ENCODE data around the gene MED13L.

MED13L gene

DNA sequence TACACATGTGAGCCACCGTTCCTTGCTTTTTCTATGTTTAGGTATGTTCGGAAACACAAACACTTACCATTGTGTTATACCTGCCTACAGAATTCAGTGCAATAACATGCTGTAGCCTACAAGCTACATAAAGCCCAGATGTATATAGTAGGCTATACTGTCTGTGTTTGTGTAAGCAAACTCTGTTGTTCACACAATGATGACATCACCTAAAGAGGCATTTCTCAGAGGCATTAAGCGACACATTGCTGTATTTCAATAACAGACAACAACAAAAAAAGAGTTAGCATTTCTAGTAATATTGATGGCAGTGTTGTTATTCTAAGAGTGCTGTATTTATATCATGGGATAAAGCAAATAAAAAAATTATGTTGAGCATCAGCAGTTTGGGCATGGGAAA lies 70.2 kb downstream of the MED13L start:
- no peak for DNase-seq

- DNase-seq = no peak
Measured at GRCh38 chr12:116206828-116207227, 70.7 kb downstream of the MED13L start.

DNA sequence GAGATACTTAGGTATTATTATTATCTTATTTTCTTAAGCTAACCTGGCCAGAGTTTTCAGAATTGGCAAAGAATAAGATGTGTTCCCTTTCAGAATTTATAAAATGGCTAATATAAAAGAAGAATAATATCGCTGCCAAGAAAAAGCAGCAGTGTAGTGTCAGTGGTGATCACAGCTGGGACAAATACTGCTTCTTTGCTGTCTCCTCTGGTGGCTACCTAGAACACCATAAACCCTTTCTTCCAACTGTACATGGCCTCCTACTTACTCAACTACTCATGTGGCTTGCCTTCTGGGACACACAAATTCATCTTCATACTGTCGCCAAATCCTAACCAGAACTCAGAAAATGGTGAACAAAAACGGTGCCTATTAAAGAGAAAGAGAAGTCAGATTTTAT lies 72.7 kb downstream of the MED13L start:
- no peak for DNase-seq

DNA sequence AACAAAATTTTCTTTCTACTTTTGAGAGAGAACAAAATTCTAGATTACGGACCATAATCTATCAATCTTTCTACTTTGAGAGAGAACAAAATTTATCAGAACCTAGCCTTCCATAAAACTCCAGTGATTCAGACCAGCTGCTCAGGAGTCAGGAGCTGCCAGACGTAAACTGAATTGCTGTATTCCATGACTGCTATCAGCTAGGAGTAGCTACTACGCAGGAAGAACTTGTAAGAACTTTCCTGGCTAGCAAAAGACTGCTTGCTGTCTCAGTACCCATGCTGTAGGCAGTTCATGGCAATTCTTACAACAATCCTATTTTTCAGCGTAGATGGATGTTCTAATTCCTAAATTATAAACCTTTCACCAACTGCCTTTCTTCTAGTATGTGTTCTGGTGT lies 73.3 kb downstream of the MED13L start:
- DNase-seq = no peak

DNA sequence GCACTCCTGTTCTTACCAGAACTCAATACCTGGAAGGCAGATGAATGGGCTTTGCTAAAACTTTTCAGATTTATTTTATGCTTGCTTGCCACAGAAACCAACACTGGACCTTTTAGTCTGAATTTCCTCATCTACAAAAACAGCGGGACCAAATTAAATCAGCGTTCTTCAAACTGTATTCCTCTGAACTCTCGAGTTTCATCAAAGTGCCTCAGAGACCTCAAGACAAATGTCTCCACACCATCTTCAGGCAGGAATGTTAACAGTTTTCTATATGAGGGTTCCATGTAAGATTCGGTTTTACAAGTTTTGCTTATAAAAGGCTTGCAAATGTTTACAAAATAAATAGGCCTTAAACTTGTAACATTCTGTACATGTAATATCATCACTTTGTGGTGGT lies 74.6 kb downstream of the MED13L start:
- no peak for DNase-seq

DNA sequence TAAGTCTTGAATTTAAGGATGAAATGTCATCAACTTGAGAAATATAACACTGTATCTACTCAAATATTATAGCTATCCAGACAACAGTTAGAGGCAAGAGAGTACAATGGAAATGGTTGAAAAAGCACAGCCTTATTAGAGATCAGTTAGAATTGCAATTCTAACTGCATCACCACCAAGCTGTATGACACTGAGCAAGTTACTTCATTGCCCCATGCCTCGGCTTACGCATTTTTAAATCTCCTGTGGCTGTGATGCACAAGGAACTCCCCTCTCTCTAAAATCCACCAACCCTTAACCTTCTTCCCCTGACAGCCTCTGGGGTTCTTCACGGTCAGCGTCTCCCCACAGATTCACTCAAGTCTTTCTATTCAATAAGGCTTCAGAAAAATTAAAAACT lies 75.1 kb downstream of the MED13L start:
- no peak for DNase-seq

- no peak for DNase-seq
Measured at GRCh38 chr12:116201908-116202307, 75.6 kb downstream of the MED13L start.

DNA sequence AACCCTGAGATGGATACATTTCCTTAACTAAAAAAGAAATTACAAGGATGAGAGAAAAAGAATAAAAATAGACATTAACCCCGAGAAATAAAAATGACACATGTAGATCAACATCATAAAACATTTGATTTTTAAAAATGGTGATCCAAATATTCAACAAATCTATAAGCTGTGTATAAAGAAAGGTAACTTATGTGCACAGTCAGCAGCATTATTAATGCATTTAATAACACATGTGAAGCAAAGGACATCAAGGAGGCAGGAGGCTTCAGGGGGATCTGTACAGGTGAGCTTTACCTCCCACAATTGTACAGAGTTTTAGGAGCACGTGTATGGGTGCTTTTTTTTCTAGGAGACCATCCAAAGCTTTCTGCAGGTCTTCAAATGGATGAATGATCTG lies 76.1 kb downstream of the MED13L start:
- DNase-seq = no peak

DNA sequence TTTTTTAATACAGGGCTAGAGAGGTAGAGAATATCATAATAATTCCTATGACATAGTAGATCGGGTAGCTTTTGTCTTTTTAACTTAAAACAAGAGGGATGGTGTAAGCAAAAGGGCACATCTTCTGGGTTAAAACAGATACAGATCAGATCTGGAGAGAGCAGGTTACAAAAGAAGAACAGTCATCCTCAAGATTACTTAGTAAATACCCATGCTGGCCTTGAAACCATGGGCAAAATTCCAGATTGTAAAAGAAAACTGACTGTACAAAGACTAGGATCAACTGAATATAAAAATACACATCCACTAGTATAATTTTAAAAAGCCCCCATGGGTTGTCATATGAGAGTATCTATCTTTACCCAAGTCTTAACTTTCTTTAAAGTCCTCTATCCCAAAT lies 76.7 kb downstream of the MED13L start:
- no peak for DNase-seq

- DNase-seq = no peak
Measured at GRCh38 chr12:116199160-116199706, 78.3 kb downstream of the MED13L start.

GRCh38 chr12:116196752-116197718 lies 80.5 kb downstream of the MED13L start:
- no peak for DNase-seq

- no peak for DNase-seq
Measured at GRCh38 chr12:116196226-116196625, 81.3 kb downstream of the MED13L start.

DNA sequence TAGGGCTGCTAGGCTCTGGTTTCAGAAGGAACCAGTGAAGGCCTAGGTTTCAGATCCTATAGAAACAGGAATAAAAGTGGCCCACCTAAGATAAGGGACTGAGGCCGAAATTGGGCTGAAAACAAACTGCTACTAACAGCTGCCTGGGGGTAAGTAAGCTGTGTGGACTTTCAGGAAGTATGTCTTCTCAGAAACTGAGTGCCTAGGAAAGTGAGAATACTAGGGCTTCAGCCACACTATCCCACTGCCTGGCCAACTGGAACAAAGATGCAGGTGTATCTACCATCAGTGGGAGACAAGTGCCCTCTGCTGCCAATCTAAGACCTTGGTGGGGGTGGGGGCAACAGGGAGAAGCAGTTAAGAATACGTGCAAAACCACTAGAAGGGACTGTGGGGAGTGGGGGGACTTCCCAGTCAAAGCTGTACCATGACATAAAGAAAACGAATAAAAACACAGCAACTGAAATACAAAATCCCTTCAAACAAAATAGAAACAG lies 82.5 kb downstream of the MED13L start:
- no peak for DNase-seq

DNA sequence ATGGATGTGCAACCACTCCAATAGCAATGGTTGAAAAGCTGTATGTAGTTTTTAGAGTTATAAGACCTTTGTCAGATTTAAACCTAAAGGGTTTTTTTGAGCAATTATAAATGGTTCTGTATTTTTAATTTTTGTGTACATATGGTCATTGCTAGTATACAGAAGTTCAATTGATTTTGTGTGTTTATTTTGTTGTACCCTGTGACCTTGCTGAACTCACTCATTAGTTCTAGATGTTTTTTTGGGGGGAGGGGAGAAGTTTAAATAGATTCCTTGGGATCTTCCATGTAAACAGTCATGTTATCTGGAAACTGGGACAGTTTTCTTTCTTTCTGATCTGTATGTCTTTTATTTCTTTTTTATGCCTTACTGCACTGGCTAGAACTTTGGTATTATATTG lies 87.8 kb downstream of the MED13L start:
- no peak for DNase-seq

GRCh38 chr12:116188581-116188980 lies 88.9 kb downstream of the MED13L start:
- no peak for DNase-seq

DNA sequence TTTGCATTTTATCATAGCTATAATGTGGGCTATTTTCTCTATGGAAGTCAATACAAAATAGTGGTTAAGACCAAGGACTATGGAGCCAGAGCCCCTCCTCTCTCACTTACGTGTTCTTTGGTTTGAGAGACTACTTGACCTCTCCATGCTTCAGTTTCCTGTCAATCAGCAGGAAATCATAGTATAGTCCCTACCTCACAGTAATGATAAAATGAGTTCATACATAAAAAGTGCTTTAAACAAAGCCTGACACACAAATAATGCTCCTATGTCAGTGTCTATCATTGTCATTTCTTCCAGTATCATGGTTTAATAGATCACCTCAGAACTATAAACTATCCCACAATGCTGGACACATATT lies 90.4 kb downstream of the MED13L start:
- no peak for DNase-seq

DNA sequence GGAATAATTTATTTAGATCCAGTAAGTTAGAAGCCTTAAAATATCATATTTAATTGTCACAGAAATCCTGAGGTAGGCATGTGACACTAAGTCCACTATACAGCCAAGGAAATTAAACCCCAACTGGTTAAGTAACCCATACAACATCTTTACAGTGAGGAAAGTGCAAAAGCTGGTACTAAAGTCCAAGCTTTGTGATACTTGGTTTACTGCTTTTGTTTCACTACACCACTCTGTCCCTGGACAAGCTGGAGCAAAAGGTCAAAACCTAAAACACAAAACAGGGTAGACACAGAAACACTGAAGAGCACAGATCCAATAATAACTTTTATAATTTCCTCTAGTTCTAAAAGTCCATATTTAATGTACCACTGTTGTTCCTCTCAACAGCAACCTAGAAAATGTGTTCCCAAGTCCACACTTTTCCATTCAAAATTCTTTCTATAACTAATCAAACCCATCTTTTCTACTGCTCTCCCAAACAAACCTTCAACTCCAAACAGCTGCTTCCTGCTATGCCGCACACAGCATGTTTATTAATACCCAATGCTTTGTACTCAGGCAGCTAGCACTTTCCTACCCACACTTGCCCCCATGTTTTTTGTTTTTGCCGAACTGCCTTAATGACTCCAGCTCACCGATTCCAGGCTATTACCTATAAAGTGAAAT lies 90.9 kb downstream of the MED13L start:
- DNase-seq = no peak

DNA sequence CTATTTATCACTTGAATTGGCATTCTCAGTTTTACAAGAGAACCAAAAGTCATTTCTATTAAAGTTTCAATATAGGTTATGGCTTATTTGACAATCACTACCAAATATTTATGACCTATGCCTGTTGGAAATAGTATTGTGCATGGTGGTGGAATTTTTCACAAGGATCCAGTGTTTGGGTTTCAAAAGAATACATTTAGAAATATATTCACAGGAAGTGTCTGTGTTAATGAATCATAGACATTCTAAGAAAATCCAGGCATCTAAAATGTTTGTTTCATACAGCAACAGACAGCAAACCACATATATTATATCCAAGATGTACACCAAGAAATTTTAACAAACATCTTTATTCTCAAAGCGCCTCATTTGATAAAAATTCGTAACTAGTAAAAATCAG lies 92.7 kb downstream of the MED13L start:
- no peak for DNase-seq

- no peak for DNase-seq
Measured at GRCh38 chr12:116183741-116184141, 93.8 kb downstream of the MED13L start.

DNA sequence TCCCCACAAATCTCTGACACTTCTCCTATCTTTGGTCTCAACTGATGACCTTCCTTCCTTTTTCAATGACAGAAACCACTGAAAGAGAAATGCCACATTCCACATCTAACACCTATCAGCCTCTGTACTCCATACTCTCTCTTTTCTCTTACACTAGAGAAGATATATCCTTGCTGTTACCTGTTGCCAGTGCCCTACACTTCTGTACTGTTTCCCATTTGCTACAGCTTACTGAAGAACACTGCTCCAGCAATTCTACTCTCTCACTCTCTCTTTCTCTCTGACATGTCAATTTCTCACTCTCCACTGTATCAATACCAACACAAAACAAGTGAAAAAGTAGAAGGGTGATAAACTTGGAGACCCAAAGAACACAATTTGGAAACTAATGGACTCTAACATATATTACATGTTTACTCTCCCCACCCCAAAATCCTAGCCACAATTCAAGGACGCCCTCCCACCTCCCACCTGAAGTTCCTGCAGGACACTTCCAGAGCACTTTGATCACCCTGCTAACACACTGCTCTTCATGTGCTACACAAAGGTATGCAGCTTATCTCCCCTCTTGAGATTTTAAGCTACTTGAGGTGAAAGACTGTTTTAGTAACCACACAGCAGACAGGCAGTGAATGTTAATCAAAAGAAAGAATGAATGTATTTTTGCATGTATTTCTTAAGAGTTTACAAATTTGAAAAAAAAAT lies 95.0 kb downstream of the MED13L start:
- no peak for DNase-seq

DNA sequence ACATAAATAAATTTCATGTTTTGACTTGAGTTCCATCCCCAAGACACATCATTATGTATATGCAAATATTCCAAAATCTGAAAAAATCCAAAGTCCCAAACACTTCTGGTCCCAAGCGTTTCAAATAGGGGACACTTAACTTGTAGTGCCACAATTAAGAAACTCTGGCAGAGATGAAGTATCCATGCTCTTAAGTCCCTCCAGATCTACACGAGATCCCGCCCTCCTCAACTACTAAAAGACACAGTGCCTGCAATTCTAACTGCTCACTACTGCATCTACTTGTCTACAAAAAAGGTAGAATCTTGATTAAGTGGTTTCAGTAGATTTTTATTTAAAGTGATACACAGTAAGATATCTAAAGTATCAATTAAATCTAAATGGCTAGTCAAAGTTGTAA lies 97.0 kb downstream of the MED13L start:
- no peak for DNase-seq

DNA sequence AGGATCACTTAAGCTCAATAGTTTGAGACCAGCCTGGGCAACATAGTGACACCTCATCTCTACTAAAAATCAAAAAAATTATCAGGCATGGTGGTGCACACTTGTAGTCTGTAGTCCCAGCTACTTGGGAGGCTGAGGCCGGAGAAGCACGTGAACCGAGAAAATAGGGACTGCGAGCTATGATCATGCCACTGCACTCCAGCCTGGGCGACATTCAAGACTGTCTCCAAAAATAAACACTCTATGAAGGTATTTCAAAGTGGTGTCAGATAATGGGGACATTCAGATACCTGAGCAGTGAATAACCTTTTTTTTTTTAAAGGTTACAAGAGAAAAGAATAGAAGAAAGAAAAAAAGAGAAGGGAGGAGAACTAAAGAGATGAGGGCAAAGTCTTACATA lies 98.1 kb downstream of the MED13L start:
- DNase-seq = no peak

GRCh38 chr12:116177017-116177416 lies 100.5 kb downstream of the MED13L start:
- DNase-seq = no peak
